ENCODE measurements around the gene LHFPL3.
A peak's percentile ranks its signal among the peaks of the same experiment; 100 is the strongest.

LHFPL3 gene

DNA sequence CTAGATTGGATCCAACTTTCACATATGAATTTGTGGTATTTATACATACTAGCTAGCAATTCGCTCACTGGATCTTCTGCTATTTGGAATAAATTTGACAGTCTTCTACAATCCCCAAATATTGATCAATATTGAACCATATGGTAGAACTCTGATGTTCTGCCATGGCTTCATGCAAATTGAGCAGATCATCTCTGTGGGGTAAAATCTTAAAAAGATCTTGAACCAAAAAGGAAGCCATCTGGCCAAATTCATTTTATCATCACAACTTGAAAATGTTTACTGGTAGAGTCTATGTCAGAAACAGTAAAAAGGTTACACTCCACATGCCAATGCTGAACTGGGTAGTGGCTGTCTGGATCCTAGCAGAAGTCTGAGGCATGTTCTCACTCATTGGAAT, 80.0 kb downstream of the LHFPL3 start:
- H3K27ac ChIP-seq = no peak overlapping the region
- TF ChIP-seq ZFX (IDR thresholded peaks at IDR 0.05; ENCODE audit: borderline replicate concordance) = no peak
- TF ChIP-seq, protein P1, sequence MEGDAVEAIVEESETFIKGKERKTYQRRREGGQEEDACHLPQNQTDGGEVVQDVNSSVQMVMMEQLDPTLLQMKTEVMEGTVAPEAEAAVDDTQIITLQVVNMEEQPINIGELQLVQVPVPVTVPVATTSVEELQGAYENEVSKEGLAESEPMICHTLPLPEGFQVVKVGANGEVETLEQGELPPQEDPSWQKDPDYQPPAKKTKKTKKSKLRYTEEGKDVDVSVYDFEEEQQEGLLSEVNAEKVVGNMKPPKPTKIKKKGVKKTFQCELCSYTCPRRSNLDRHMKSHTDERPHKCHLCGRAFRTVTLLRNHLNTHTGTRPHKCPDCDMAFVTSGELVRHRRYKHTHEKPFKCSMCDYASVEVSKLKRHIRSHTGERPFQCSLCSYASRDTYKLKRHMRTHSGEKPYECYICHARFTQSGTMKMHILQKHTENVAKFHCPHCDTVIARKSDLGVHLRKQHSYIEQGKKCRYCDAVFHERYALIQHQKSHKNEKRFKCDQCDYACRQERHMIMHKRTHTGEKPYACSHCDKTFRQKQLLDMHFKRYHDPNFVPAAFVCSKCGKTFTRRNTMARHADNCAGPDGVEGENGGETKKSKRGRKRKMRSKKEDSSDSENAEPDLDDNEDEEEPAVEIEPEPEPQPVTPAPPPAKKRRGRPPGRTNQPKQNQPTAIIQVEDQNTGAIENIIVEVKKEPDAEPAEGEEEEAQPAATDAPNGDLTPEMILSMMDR (IDR thresholded peaks at IDR 0.05) = no peak

DNA sequence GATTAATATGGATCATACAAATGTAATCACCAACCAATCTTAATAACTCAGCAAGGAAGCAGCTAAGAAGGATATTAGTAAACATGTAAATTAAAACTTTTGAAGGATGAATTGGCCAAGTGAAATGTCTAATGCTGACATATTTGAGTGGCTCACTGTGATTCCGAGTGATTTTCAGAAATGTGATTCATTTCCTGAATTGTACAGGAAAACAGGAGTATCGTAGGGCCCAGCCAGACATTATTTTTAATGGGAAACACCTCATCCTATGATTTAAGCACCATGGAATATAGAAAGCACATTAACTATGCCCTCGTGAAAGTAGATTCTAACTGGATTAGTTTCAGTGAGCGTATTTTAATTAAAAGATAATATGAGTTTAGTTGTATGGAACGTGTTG, 82.3 kb downstream of the LHFPL3 start:
- H3K27ac ChIP-seq = no peak overlapping the region

DNA sequence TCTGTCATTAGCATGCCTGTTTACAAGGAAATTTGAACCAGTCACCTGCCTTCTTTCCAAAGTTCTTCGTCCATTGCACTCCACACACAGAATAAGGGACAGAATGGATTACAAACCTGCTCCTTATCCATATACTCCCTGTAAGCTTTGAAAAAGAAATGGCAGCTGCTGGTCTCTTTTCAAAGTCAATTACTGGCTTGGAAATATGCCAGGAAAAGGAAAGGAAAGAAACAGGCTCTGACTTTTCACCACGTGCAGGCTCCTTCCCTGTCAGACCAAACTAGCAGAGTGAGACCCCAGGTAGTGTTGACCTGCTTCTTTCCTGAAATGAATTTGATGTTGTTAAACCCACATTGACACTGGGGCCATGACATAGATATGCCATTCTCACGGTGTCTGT, 84.5 kb downstream of the LHFPL3 start:
- no peak for TF ChIP-seq ZFX (IDR thresholded peaks at IDR 0.05; ENCODE audit: borderline replicate concordance)
- TF ChIP-seq, protein P1 (IDR thresholded peaks at IDR 0.05) = no peak

More for the DNA sequence above, 82.3 kb downstream of the LHFPL3 start:
- no peak for TF ChIP-seq ZFX (IDR thresholded peaks at IDR 0.05; ENCODE audit: borderline replicate concordance)
- TF ChIP-seq, protein P1 (IDR thresholded peaks at IDR 0.05) = no peak

DNA sequence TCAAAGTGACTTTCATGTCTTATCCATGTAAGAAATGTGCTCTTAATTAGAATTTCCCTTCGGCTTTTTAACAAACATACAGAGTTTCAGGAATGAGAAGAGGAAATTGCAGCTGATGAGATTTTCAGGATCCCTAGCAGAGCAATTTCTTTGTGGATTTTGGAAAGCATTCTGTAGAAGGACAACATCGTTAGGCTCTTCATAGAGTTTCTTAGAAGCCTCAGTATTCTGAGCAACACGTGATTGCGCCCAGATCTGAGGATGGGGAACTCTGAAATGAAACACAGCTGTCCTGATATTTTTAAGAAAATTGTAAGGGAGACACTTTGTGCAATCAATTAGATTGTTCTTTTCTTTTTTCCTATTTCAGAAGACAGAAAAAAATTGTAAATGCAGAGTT, 85.8 kb downstream of the LHFPL3 start:
- TF ChIP-seq, protein P1 (IDR thresholded peaks at IDR 0.05) = no peak
- TF ChIP-seq ZFX (IDR thresholded peaks at IDR 0.05; ENCODE audit: borderline replicate concordance) = no peak
- no peak overlapping the region for H3K27ac ChIP-seq

More for the DNA sequence above, 84.5 kb downstream of the LHFPL3 start:
- H3K27ac ChIP-seq = no peak overlapping the region

DNA sequence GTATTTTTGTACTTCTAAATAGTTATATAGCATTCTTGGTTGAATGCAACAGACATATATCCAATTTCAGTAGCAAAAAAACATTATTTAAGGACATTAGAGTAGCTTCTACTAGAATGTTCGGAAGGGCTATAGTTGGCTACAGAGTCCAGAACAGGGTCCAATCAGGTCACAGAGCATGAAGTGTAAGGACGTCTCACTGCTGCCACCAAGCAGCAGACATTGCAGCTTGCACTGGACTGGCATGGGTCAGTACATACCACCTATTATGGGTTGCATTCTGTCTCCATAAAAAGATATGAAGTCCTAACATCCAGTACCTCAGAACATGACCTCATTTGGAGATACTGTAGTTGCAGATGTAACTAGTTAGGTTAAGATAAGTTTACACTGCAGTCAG, 87.3 kb downstream of the LHFPL3 start:
- TF ChIP-seq, protein P1 (IDR thresholded peaks at IDR 0.05) = peak; percentile 30; the same call in 1 of the 2 replicates
- TF ChIP-seq ZFX (IDR thresholded peaks at IDR 0.05; ENCODE audit: borderline replicate concordance) = no peak
- H3K27ac ChIP-seq = no peak overlapping the region

DNA sequence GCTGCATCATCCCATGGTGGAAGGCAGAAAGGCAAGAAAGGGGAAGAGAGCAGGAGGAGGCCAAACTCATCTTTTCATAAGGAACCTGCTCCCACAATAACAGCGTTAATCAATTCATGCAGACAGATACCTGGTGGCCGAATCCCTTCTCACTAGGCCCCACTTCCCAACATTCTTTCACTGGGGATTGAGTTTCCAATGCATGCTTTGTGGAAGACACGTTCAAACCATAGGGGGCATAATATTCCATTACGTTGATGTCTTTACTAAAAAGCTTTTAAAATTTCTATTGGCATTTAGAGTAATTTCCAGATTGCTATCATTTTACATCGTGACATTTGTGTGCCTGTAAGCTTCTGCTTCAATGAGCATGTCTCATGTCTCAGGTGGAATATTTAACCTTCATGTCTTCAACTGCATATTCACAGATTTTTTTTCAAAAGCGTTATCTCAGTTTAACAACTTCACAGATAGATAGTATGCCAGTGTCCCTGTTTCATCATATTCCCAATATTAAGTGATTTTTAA, 88.5 kb downstream of the LHFPL3 start:
- TF ChIP-seq, protein P1 (IDR thresholded peaks at IDR 0.05) = no peak
- no peak for TF ChIP-seq ZFX (IDR thresholded peaks at IDR 0.05; ENCODE audit: borderline replicate concordance)

DNA sequence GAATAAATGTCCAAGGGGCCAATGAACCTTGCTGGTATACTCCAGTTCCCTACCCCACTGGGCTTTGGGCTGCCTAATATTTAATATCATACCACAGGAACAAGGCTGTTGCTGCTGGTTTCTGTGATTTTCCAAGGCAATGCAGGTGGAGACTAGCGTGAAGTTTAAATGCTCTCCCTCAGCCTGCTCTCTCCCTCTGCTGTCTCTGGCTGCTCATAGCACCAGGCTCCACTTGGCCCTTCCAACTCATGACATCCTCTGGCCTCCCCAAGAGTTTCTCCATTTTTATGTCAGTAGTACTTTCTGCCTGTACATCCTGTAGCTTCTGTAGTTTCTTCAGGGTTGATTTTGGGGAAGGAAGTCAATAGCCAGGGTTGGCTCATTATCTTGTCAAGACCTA, 103.5 kb downstream of the LHFPL3 start:
- H3K27ac ChIP-seq = no peak overlapping the region
- TF ChIP-seq, protein P1 (IDR thresholded peaks at IDR 0.05) = no peak
- no peak for TF ChIP-seq ZFX (IDR thresholded peaks at IDR 0.05; ENCODE audit: borderline replicate concordance)

More for the DNA sequence above, 88.5 kb downstream of the LHFPL3 start:
- H3K27ac ChIP-seq = no peak overlapping the region
